Large intestine (tissue), 3 donors: Measurements from ENCODE around the gene ROR1. TPM values are rescaled to one million over a fixed set of nuclear protein-coding genes. Genes with fewer than 3 reads are reported as not detected.

Experiments used
- DNase-seq, 2 donors: peaks; one replicate each; pipeline versions ENCODE4 v3.0.0 to v3.0.0-alpha.2; 2013
- H3K27ac ChIP-seq: one replicate; pipeline ENCODE4 v1.5.1; 2013; ENCODE audit warnings: low read length
- H3K27me3 ChIP-seq: 2 replicates; pipeline ENCODE4 v1.6.1; 2013; ENCODE audit warnings: low read length; ENCODE audit not compliant: control insufficient read depth, insufficient read depth
- H3K36me3 ChIP-seq: 2 replicates; pipeline ENCODE4 v1.6.1; 2013; ENCODE audit warnings: low read length; ENCODE audit not compliant: control insufficient read depth, insufficient read depth
- H3K4me1 ChIP-seq: one replicate; pipeline ENCODE4 v1.6.1; 2013; ENCODE audit warnings: low read length; ENCODE audit not compliant: control insufficient read depth, insufficient read depth
- H3K4me3 ChIP-seq: one replicate; pipeline ENCODE4 v1.5.1; 2013; ENCODE audit warnings: low read length
- H3K9me3 ChIP-seq: one replicate; pipeline ENCODE4 v1.6.1; 2013; ENCODE audit warnings: mild to moderate bottlenecking, low read depth, low read length, moderate library complexity; ENCODE audit not compliant: control insufficient read depth
- WGBS: methylation state at CpG from one replicate; pipeline ENCODE4 v1.1.5; 2013; ENCODE audit warnings: low lambda C conversion rate; ENCODE audit not compliant: insufficient coverage; 5-methylcytosine and 5-hydroxymethylcytosine counted together
- polyA plus RNA-seq: library from polyadenylated mRNA; unstranded; fragments of 120-200 nt; gene quantifications from one replicate; pipeline ENCODE4 v1.2.1, GENCODE V29; 2013

ROR1 gene
- polyA plus RNA-seq, 1 donor, result 14.4 TPM

DNA sequence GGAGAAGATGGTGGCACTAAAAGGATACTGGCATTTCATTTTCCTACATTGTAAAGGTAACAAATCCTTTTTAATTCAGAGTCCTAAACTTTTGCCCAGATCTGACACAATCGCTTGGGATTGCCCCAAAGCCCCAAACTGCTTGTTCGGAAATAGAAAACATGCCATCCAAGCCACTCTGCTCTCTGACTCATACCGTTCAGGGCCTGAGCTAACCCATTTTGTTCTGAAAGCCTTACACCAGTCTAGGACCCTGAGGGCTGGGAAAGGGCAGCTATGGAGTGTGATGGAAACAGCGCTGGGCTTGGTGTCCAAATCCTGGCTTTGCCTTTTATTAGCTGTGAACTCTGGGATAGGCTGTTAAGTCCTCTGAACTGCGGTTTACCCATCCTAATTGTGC is 270.2 kb downstream of the ROR1 start:
- Histone ChIP-seq H3K36me3 (no peaks in the 10 kb centered on the region), H3K27me3 (peaks cover 2% of the 10 kb centered on the region), H3K4me3 (no peak overlapping the region), H3K9me3 (no peaks in the 10 kb centered on the region), H3K27ac (no peak overlapping the region), H3K4me1 (peaks cover 4% of the 10 kb centered on the region)
- no peak for DNase-seq
- no CpG with 5 or more reads among the region's 5 CpGs for WGBS

DNA sequence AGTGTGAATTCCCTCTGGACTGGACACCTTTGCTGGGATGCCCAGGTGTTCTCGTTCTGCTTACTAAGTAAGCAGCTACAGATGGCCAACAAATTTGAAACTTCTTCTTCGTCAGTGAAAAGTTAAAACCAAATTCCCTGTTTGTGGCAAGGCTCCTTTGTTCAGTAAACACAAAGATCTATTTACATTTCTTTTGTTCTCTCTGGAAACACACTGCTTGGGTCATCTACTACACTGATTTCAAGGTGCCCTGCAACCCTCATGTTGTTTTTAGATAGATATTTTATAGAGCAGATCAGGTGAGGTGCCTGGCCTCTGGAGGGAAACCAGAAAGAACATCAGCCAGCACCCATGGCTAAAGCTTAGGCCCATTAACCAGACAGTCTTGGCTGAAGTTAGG is 272.4 kb downstream of the ROR1 start:
- Histone ChIP-seq H3K27ac (no peak overlapping the region), H3K4me1 (no peaks in the 10 kb centered on the region), H3K36me3 (no peaks in the 10 kb centered on the region), H3K4me3 (no peak overlapping the region), H3K27me3 (peaks cover 2% of the 10 kb centered on the region), H3K9me3 (no peaks in the 10 kb centered on the region)
- DNase-seq, result no peak
- WGBS, result no CpG with 5 or more reads among the region's 2 CpGs

DNA sequence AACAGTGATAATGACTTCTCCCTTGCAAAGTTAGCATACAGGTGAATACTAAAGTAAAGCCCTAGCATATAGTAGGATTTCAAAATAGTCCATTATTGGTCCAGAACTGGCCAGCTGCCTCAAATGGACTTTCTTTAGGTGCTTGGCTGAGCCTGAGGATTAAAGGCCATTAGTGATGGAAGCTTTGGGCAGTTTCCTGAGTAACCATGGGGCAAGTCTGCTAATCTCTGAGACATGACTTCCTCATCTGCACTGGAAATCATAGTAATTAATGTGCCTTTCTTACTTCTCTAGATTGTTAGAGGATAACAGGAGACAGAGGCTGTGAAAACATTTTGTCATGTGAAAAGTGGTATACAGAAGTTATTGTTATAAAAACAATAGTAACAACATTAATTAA is 273.1 kb downstream of the ROR1 start:
- Histone ChIP-seq H3K36me3 (no peaks in the 10 kb centered on the region), H3K4me1 (no peaks in the 10 kb centered on the region), H3K4me3 (no peak overlapping the region), H3K27ac (no peak overlapping the region), H3K27me3 (peaks cover 2% of the 10 kb centered on the region), H3K9me3 (no peaks in the 10 kb centered on the region)
- no peak for DNase-seq

DNA sequence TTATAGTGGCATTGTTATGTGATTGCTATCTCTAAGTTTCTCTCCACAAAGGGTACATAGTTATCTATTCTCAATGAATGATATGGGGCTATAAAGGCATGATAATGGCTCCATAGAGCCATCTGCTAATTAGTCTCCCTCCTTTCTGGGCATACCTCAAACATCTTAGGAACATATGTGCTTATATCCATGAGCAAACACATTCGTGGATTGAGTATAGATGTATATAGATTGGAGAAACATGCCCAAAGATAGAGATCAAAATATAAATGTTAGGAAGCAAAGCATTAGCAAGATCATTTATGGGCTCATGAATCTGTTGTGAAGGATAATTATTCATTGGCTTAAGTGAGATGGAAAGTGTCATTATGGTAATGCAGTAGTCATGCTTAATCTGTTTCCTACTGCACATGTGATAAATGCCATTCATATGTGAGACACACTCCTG is 273.8 kb downstream of the ROR1 start:
- DNase-seq, result no peak
- peaks cover 2% of the 10 kb centered on the region for H3K27me3 ChIP-seq
- H3K27ac ChIP-seq, result no peak overlapping the region
- no peak overlapping the region for H3K4me3 ChIP-seq
- no peaks in the 10 kb centered on the region for H3K4me1 ChIP-seq
- no peaks in the 10 kb centered on the region for H3K9me3 ChIP-seq
- WGBS, result no CpG with 5 or more reads among the region's 1 CpG
- H3K36me3 ChIP-seq, result no peaks in the 10 kb centered on the region

DNA sequence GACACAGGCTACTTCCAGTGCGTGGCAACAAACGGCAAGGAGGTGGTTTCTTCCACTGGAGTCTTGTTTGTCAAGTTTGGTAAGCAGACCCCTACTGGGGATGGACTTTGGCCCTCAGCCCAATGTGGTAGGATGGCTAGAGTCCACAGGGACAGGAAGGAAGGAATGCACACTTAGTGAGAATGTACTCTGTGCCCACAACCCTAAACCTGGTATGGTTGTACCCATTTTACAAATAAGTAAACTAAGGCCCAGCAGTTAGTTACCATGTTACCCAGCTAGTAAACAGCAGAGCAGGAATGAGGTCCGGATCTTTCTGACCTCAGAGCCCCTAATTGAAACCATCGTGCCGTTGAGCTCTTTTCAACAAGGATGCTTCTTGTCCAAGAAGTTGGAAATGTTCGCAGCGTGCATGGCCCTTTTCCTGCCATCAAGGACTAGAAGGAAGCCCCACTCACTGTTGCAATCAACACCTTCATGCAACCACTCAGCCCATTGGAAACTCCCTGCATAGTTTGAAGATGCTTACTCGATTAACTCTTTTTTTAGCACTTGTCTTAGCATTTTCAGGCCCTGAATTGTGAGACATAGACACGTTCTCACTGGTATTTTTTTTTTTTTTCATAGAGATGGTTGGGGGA is 276.2 kb downstream of the ROR1 start:
- DNase-seq, result no peak
- 80% methylated on average over 2 of the region's 9 CpGs for WGBS
- H3K27me3 ChIP-seq, result peaks cover 2% of the 10 kb centered on the region
- no peaks in the 10 kb centered on the region for H3K4me1 ChIP-seq
- no peak overlapping the region for H3K4me3 ChIP-seq
- no peaks in the 10 kb centered on the region for H3K9me3 ChIP-seq
- no peak overlapping the region for H3K27ac ChIP-seq
- H3K36me3 ChIP-seq, result no peaks in the 10 kb centered on the region

DNA sequence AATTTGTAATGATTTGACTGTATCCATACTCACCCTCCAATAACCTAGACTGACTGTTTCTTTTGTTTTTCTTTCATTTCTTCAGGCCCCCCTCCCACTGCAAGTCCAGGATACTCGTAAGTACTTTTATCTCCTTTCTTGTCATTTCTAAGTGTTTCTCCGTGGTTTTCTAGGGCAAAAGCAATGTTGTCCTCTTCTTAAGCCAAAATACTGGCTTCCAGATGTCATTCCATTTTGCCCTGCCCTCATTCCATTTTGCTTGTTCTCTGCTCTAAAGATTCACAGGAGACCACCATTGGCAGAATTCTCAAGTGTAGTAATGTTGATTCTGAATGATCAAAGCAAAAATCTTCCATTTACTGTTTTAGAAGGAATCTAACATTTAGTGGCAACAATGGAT is 276.8 kb downstream of the ROR1 start:
- H3K4me1 ChIP-seq, result no peaks in the 10 kb centered on the region
- WGBS, result 100% methylated on average over 1 of the region's 2 CpGs
- no peaks in the 10 kb centered on the region for H3K9me3 ChIP-seq
- DNase-seq, result no peak
- no peak overlapping the region for H3K27ac ChIP-seq
- peaks cover 2% of the 10 kb centered on the region for H3K27me3 ChIP-seq
- no peaks in the 10 kb centered on the region for H3K36me3 ChIP-seq
- no peak overlapping the region for H3K4me3 ChIP-seq

DNA sequence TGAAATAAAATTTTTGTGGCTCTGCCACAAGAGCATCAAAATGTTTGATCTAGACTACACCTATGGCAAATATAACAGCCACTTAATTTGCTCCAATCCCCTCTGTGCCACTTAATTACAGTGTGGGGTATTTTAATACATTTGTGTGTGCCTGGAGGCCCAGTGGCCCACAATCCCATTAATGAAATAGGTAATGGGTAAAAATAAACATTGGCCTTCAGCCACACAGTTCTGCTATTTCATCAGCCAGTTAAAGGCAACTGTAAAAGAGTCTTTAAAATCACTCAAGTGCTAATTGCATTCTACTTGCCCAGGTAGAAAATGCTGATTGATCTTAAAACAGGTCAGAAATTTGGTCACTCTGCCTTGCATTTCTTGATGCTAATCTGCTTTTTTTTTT is 278.0 kb downstream of the ROR1 start:
- H3K27me3 ChIP-seq, result peaks cover 2% of the 10 kb centered on the region
- DNase-seq, result no peak
- H3K27ac ChIP-seq, result no peak overlapping the region

DNA sequence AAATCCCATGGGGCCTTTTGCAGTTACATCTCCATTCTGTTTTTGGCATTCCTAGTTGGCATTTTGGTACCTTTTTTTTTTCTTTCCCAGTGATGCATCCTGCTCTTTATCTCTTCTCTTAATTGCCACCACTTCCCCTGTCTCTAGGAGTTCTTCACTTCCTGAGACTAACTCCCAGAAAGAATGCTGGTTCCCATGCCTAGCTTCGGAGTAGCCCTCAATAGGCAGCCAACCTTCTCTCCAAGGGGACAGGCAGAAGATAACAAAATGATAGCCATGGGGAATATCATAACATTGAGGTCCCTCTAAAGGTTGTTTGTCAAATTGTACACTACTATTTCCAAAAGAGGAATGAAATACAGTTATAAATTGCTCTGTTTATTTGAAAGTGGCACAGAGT is 279.0 kb downstream of the ROR1 start:
- WGBS, result no CpG with 5 or more reads among the region's 1 CpG
- DNase-seq, result no peak

More for the DNA sequence above, 278.0 kb downstream of the ROR1 start:
- Histone ChIP-seq H3K9me3 (no peaks in the 10 kb centered on the region), H3K4me1 (no peaks in the 10 kb centered on the region), H3K36me3 (no peaks in the 10 kb centered on the region), H3K4me3 (no peak overlapping the region)

DNA sequence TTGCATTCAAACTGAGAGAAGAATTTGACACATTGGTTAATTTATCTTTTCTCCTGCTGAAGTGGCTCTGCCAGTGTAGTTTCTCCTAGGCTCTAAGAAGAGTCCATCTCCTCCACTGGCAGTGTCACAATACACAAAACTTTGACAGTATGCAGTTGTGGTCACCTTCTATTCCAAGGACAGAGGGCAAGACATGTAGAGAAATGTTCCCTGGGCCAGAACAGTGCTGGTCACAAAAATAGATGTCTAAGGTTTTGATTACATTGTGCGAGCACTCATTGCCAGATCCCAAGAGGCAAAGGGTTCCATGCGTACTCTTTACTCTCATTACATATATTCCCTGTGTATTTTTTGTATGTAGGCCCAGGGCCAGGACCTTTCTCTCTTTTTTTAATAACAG is 281.5 kb downstream of the ROR1 start:
- DNase-seq, result no peak
- peaks cover 4% of the 10 kb centered on the region for H3K9me3 ChIP-seq
- no peaks in the 10 kb centered on the region for H3K27me3 ChIP-seq
- no peaks in the 10 kb centered on the region for H3K4me1 ChIP-seq
- no CpG with 5 or more reads among the region's 2 CpGs for WGBS
- no peak overlapping the region for H3K27ac ChIP-seq
- H3K36me3 ChIP-seq, result no peaks in the 10 kb centered on the region
- no peak overlapping the region for H3K4me3 ChIP-seq

More for the DNA sequence above, 279.0 kb downstream of the ROR1 start:
- H3K27me3 ChIP-seq, result peaks cover 2% of the 10 kb centered on the region
- no peaks in the 10 kb centered on the region for H3K36me3 ChIP-seq
- no peaks in the 10 kb centered on the region for H3K4me1 ChIP-seq
- no peak overlapping the region for H3K27ac ChIP-seq
- H3K9me3 ChIP-seq, result no peaks in the 10 kb centered on the region
- H3K4me3 ChIP-seq, result no peak overlapping the region

DNA sequence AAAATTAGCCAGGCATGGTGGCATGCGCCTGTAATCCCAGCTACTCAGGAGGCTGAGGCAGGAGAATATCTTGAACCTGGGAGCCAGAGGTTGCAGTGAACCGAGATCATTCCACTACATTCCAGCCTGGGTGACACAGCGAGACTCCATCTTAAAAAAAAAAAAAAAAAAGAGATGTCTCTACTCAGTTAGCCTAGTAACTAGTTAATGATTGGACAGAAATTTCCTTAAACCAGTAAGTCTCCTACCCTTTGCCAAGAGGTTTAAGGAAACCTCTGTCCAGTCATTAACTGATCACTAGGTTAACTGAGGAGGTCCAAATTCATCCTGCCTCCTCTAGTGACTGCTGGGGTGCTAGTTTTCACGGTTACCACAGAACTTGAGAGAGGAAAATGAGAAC is 285.7 kb downstream of the ROR1 start:
- H3K4me1 ChIP-seq, result no peaks in the 10 kb centered on the region
- WGBS, result 100% methylated on average over 1 of the region's 4 CpGs
- H3K27ac ChIP-seq, result no peak overlapping the region

DNA sequence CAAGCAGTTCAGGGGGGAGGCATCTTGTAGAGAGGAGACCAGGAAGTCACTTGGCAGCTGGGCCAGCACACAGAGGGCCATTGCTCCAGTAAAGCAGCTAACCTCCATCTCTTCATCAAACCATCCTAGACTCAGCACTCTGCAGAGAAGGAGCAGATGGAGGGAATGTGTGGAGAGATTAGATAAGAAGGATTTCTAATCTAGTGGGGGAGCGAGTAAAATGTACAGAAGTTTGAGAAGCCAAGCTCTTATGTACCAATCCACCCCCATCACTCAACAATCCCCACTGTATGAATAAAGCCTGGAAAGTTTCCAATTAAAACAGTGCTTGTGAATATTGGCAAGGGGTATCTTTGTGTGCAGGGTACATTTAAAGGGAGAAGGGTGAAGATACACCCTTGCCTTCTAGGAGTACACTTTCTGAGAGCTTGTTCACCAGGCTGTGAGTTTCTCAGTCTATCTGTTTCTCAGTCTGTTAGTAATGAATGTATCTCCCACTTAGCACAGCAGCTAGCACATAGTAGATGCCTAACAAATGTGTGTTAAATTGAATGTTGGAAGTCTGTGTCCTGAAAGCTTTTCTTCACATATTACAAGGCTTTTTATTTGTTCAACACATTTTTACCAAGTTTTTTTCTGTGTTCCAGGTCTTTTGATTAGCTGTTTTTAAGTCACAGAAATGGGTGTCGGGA is 286.9 kb downstream of the ROR1 start:
- H3K27ac ChIP-seq, result no peak overlapping the region
- WGBS, result 100% methylated on average over 1 of the region's 2 CpGs
- H3K4me3 ChIP-seq, result no peak overlapping the region
- H3K27me3 ChIP-seq, result no peaks in the 10 kb centered on the region
- peaks cover 4% of the 10 kb centered on the region for H3K9me3 ChIP-seq
- DNase-seq, result no peak
- H3K4me1 ChIP-seq, result no peaks in the 10 kb centered on the region
- H3K36me3 ChIP-seq, result no peaks in the 10 kb centered on the region

More for the DNA sequence above, 285.7 kb downstream of the ROR1 start:
- H3K9me3 ChIP-seq, result peaks cover 4% of the 10 kb centered on the region
- no peaks in the 10 kb centered on the region for H3K27me3 ChIP-seq
- no peak for DNase-seq
- H3K4me3 ChIP-seq, result no peak overlapping the region
- H3K36me3 ChIP-seq, result no peaks in the 10 kb centered on the region
